Skeletal muscle tissue (tissue), 4 donors: ENCODE measurements around the gene FAM83F. TPM values are rescaled to one million over a fixed set of nuclear protein-coding genes. Genes with fewer than 3 reads are reported as not detected.

ENCODE experiments used
- H3K27ac ChIP-seq: one replicate; pipeline ENCODE4 v1.7.0; 2013; ENCODE audit warnings: mild to moderate bottlenecking, low read depth, low read length, inconsistent platforms
- H3K27me3 ChIP-seq, 3 donors: one replicate each; pipeline ENCODE4 v1.7.0; 2013; ENCODE audit warnings: low read length in 3 of 3; ENCODE audit not compliant: control insufficient read depth in 3 of 3, insufficient read depth in 3 of 3
- H3K36me3 ChIP-seq, 3 donors: one replicate each; pipeline ENCODE4 v1.7.0; 2013; ENCODE audit warnings: low read length in 3 of 3; ENCODE audit not compliant: control insufficient read depth in 3 of 3, insufficient read depth in 3 of 3
- H3K4me1 ChIP-seq, 3 donors: one replicate each; pipeline ENCODE4 v1.7.0; 2013; ENCODE audit warnings: low read length in 3 of 3, mild to moderate bottlenecking in 3 of 3; ENCODE audit not compliant: control insufficient read depth in 3 of 3, insufficient read depth in 3 of 3
- H3K4me3 ChIP-seq, 3 donors: one replicate each; pipeline ENCODE4 v1.7.0; 2013; ENCODE audit warnings: low read length in 3 of 3
- H3K9ac ChIP-seq, 3 donors: one replicate each; pipeline ENCODE4 v1.7.0; 2013; ENCODE audit warnings: low read length in 3 of 3, mild to moderate bottlenecking in 3 of 3, moderate library complexity in 2 of 3, low read depth in 1 of 3
- H3K9me3 ChIP-seq, 3 donors: one replicate each; pipeline ENCODE4 v1.7.0; 2013; ENCODE audit warnings: low read length in 3 of 3; ENCODE audit not compliant: control insufficient read depth in 3 of 3
- total RNA-seq: library from RNA; depleted of rRNA; stranded (reverse); fragments of >200 nt; gene quantifications from one replicate; pipeline ENCODE4 v1.2.3, GENCODE V29; 2014
- donor health status: Osteomylitis.

FAM83F gene
- total RNA-seq, 1 donor from 2014 or later, result under 0.01 TPM

- Histone ChIP-seq H3K36me3 (no peaks in the 10 kb centered on the region), H3K4me3 (no peak overlapping the region), H3K9ac (no peak overlapping the region), H3K27ac (no peak overlapping the region), H3K9me3 (no peaks in the 10 kb centered on the region), H3K27me3 (peaks cover 5 to 14% (median 9%) of the 10 kb centered on the region in 3 donors), H3K4me1 (peaks cover 0 to 14% (median 6%) of the 10 kb centered on the region in 3 donors)
Observed at GRCh38 chr22:39965748-39966147, 29.0 kb upstream of the FAM83F start.

DNA sequence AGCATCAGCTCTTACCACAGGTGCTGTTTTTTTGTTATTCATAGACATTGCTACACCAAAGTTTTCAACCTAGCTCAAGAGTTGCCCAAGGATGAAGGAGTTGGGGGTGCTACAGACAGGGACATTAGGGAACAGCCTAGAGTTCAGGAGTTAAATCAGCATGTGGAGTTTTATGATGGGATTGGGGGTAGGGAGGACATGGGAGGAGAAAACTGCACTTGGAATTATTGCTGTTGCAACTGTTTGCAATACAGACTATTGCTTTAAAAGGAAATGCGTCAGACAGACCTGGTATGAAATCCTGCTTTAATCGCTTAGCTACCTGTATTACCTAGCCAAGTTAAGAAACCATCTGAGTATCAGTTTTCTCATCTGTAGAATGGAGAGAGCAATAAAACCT is 28.3 kb upstream of the FAM83F start:
- peaks cover 7 to 14% (median 14%) of the 10 kb centered on the region in 3 donors for H3K27me3 ChIP-seq
- peaks cover 0 to 14% (median 6%) of the 10 kb centered on the region in 3 donors for H3K4me1 ChIP-seq
- H3K9ac ChIP-seq, result no peak overlapping the region

GRCh38 chr22:39967103-39967829 is 27.5 kb upstream of the FAM83F start:
- H3K4me3 ChIP-seq, result no peak overlapping the region
- H3K9me3 ChIP-seq, result no peaks in the 10 kb centered on the region
- H3K4me1 ChIP-seq, result peaks cover 0 to 14% (median 6%) of the 10 kb centered on the region in 3 donors
- no peaks in the 10 kb centered on the region for H3K36me3 ChIP-seq
- H3K9ac ChIP-seq, result no peak overlapping the region
- peaks cover 15 to 21% (median 16%) of the 10 kb centered on the region in 3 donors for H3K27me3 ChIP-seq
- H3K27ac ChIP-seq, result no peak overlapping the region

More for the DNA sequence above, 28.3 kb upstream of the FAM83F start:
- Histone ChIP-seq H3K36me3 (no peaks in the 10 kb centered on the region), H3K4me3 (no peak overlapping the region), H3K9me3 (no peaks in the 10 kb centered on the region), H3K27ac (no peak overlapping the region)

GRCh38 chr22:39967996-39968972 is 26.5 kb upstream of the FAM83F start:
- Histone ChIP-seq H3K9me3 (no peaks in the 10 kb centered on the region), H3K27me3 (peaks cover 25% of the 10 kb centered on the region in 3 donors), H3K4me1 (peaks cover 0 to 14% (median 6%) of the 10 kb centered on the region in 3 donors), H3K36me3 (no peaks in the 10 kb centered on the region), H3K4me3 (no peak overlapping the region), H3K27ac (no peak overlapping the region), H3K9ac (no peak overlapping the region)

DNA sequence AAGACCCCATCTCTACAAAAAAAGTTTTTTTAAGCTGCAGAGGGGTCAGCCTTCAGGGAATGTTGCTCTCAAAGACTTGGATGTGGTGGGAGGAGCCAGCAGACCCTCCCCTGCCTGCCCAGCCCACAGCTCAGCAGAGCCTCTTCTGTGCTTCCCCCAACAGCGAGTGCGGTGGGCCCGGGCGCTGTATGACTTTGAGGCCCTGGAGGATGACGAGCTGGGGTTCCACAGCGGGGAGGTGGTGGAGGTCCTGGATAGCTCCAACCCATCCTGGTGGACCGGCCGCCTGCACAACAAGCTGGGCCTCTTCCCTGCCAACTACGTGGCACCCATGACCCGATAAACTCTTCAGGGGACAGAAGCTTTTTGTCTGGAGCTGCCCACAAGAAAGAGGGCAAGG is 24.0 kb upstream of the FAM83F start:
- no peak overlapping the region for H3K9ac ChIP-seq
- H3K4me1 ChIP-seq, result peaks cover 0 to 16% (median 6%) of the 10 kb centered on the region in 3 donors
- peaks cover 32 to 37% (median 37%) of the 10 kb centered on the region in 3 donors for H3K27me3 ChIP-seq
- H3K9me3 ChIP-seq, result no peaks in the 10 kb centered on the region
- H3K36me3 ChIP-seq, result no peaks in the 10 kb centered on the region
- H3K4me3 ChIP-seq, result no peak overlapping the region
- no peak overlapping the region for H3K27ac ChIP-seq

- Histone ChIP-seq H3K4me1 (peaks cover 0 to 16% (median 6%) of the 10 kb centered on the region in 3 donors), H3K36me3 (no peaks in the 10 kb centered on the region), H3K4me3 (no peak overlapping the region), H3K27me3 (peaks cover 46 to 53% (median 47%) of the 10 kb centered on the region in 3 donors), H3K9ac (no peak overlapping the region), H3K27ac (no peak overlapping the region), H3K9me3 (no peaks in the 10 kb centered on the region)
Observed at GRCh38 chr22:39972641-39973040, 22.1 kb upstream of the FAM83F start.

GRCh38 chr22:39973656-39974055 is 21.1 kb upstream of the FAM83F start:
- Histone ChIP-seq H3K9ac (no peak overlapping the region), H3K4me3 (no peak overlapping the region), H3K27me3 (peaks cover 45 to 47% (median 47%) of the 10 kb centered on the region in 3 donors), H3K36me3 (no peaks in the 10 kb centered on the region), H3K9me3 (no peaks in the 10 kb centered on the region), H3K27ac (no peak overlapping the region), H3K4me1 (peaks cover 0 to 7% (median 2%) of the 10 kb centered on the region in 3 donors)

GRCh38 chr22:39974065-39974464 is 20.7 kb upstream of the FAM83F start:
- peaks cover 42 to 49% (median 43%) of the 10 kb centered on the region in 3 donors for H3K27me3 ChIP-seq
- no peaks in the 10 kb centered on the region for H3K36me3 ChIP-seq
- no peak overlapping the region for H3K27ac ChIP-seq
- peaks cover 0 to 4% (median 0%) of the 10 kb centered on the region in 3 donors for H3K4me1 ChIP-seq
- no peaks in the 10 kb centered on the region for H3K9me3 ChIP-seq
- no peak overlapping the region for H3K4me3 ChIP-seq
- H3K9ac ChIP-seq, result no peak overlapping the region

DNA sequence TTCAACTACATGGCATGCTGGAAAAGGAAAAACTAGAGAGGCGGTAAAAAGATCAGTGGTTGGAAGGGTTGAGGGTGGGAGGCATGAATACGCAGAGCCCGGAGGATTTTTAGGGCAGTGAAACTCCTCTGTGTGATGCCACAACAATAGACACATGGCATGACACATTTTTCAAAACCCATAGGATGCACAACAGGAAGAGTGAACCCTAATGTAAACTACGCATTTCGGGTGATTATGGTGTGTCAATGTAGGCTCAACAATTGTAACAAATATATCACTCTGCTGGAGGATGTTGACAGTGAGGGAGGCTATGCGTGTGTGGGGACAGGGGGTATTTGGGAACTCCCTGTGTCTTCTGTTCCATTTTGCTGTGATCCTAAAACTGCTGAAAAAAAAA is 15.7 kb upstream of the FAM83F start:
- Histone ChIP-seq H3K36me3 (no peaks in the 10 kb centered on the region), H3K4me3 (no peak overlapping the region), H3K9me3 (no peaks in the 10 kb centered on the region), H3K4me1 (no peaks in the 10 kb centered on the region), H3K27ac (no peak overlapping the region), H3K27me3 (peaks cover 24 to 33% (median 30%) of the 10 kb centered on the region in 3 donors), H3K9ac (no peak overlapping the region)
